ENCODE results near the gene XXYLT1.

DNA sequence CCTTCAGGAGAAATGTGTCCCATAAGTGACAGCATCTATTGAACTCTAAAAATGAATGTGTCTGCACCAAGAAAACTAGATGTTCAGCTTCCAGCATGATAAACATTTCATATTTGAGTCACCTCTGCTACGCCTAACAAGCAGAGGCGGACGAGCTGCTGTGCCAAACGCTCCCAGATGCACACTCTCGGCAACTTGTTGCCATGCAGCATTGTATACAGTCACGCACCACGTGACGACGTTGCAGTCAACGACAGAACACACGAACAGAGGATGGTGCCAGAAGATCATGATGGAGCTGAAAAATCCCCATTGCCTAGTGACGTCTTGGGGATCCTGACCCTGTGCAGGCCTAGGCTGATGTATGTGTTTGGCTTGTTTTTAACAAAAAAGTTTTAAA, 137.5 kb downstream of the XXYLT1 start:
- TF ChIP-seq TP53 (CRISPR knock-in tag; IDR thresholded peaks at IDR 0.05) (no peak), RAD21 (conservative IDR thresholded peaks at IDR 0.05 in 1 of 2, IDR thresholded peaks at IDR 0.05 in 1 of 2) (no peak), CEBPB (IDR thresholded peaks at IDR 0.05) (no peak), POLR2AphosphoS2 (conservative IDR thresholded peaks at IDR 0.05; ENCODE audit: low read length) (no peak), KDM5A (IDR thresholded peaks at IDR 0.05) (no peak), TFCP2L1 (CRISPR knock-in tag; IDR thresholded peaks at IDR 0.05) (no peak), EP300 (IDR thresholded peaks at IDR 0.05) (no peak), FOXS1 (CRISPR knock-in tag; IDR thresholded peaks at IDR 0.05) (no peak)
- TF ChIP-seq, protein P1, sequence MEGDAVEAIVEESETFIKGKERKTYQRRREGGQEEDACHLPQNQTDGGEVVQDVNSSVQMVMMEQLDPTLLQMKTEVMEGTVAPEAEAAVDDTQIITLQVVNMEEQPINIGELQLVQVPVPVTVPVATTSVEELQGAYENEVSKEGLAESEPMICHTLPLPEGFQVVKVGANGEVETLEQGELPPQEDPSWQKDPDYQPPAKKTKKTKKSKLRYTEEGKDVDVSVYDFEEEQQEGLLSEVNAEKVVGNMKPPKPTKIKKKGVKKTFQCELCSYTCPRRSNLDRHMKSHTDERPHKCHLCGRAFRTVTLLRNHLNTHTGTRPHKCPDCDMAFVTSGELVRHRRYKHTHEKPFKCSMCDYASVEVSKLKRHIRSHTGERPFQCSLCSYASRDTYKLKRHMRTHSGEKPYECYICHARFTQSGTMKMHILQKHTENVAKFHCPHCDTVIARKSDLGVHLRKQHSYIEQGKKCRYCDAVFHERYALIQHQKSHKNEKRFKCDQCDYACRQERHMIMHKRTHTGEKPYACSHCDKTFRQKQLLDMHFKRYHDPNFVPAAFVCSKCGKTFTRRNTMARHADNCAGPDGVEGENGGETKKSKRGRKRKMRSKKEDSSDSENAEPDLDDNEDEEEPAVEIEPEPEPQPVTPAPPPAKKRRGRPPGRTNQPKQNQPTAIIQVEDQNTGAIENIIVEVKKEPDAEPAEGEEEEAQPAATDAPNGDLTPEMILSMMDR (IDR thresholded peaks at IDR 0.05): no peak
- TF ChIP-seq, protein P2, sequence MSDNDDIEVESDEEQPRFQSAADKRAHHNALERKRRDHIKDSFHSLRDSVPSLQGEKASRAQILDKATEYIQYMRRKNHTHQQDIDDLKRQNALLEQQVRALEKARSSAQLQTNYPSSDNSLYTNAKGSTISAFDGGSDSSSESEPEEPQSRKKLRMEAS (IDR thresholded peaks at IDR 0.05): no peak

Measured in A549 (cell line).